T-helper 1 cell (primary cell): ENCODE results near the gene SLC4A5.
"Not testable (repeated sequence)": the region's sequence is repeated elsewhere in the genome, so short reads cannot be mapped to it uniquely, and the experiment has no call there.

Experiments
- DNase-seq, 5 donors: peaks; one replicate each; pipeline ENCODE4 v3.0.0-alpha.2; 2012 to 2020

Gene SLC4A5

GRCh38 chr2:74366036-74366435 is 22.8 kb upstream of the SLC4A5 start:
- DNase-seq = no peak

- no peak for DNase-seq
Measured at GRCh38 chr2:74364533-74365505, 21.6 kb upstream of the SLC4A5 start.

GRCh38 chr2:74361327-74361726 is 18.1 kb upstream of the SLC4A5 start:
- DNase-seq = no peak

- no peak for DNase-seq
Measured at GRCh38 chr2:74357627-74358026, 14.4 kb upstream of the SLC4A5 start.

GRCh38 chr2:74349889-74350288 is 6.7 kb upstream of the SLC4A5 start:
- DNase-seq = no peak

GRCh38 chr2:74347742-74348141 is 4.5 kb upstream of the SLC4A5 start:
- DNase-seq = no peak

GRCh38 chr2:74347303-74347702 is 4.1 kb upstream of the SLC4A5 start:
- no peak for DNase-seq

GRCh38 chr2:74345272-74345943 is 2.2 kb upstream of the SLC4A5 start:
- DNase-seq = no peak

GRCh38 chr2:74336227-74336626 is 7.0 kb downstream of the SLC4A5 start:
- not testable (repeated sequence) for DNase-seq

- peak; percentile 50 to 74 (median 63) for DNase-seq
Measured at GRCh38 chr2:74334931-74335333, 8.3 kb downstream of the SLC4A5 start.

GRCh38 chr2:74333896-74334586 is 9.2 kb downstream of the SLC4A5 start:
- DNase-seq = no peak

- peak in 1 of 5 donors; percentile 35 for DNase-seq
Measured at GRCh38 chr2:74333175-74333574, 10.0 kb downstream of the SLC4A5 start.

GRCh38 chr2:74332550-74333174 is 10.6 kb downstream of the SLC4A5 start:
- no peak for DNase-seq

- no peak for DNase-seq
Measured at GRCh38 chr2:74328573-74328972, 14.6 kb downstream of the SLC4A5 start.

- DNase-seq = no peak
Measured at GRCh38 chr2:74328074-74328473, 15.1 kb downstream of the SLC4A5 start.

GRCh38 chr2:74327627-74328026 is 15.6 kb downstream of the SLC4A5 start:
- no peak for DNase-seq

- no peak for DNase-seq
Measured at GRCh38 chr2:74327199-74327598, 16.0 kb downstream of the SLC4A5 start.

- DNase-seq = no peak
Measured at GRCh38 chr2:74325815-74326214, 17.4 kb downstream of the SLC4A5 start.

- no peak for DNase-seq
Measured at GRCh38 chr2:74321737-74322136, 21.5 kb downstream of the SLC4A5 start.

GRCh38 chr2:74317701-74318100 is 25.5 kb downstream of the SLC4A5 start:
- no peak for DNase-seq

- no peak for DNase-seq
Measured at GRCh38 chr2:74316627-74317295, 26.5 kb downstream of the SLC4A5 start.

GRCh38 chr2:74314107-74314506 is 29.1 kb downstream of the SLC4A5 start:
- DNase-seq = no peak
